Glomerular visceral epithelial cell (primary cell): ENCODE measurements around the gene NOC4L.
A peak's percentile ranks its signal among the peaks of the same experiment; 100 is the strongest.
"Not testable (repeated sequence)": the region's sequence is repeated elsewhere in the genome, so short reads cannot be mapped to it uniquely, and the experiment has no call there.

ENCODE experiments used
- DNase-seq: peaks from one replicate; pipeline ENCODE4 v3.0.0-alpha.2; 2016; ENCODE audit errors: extremely low spot score

NOC4L gene

DNA sequence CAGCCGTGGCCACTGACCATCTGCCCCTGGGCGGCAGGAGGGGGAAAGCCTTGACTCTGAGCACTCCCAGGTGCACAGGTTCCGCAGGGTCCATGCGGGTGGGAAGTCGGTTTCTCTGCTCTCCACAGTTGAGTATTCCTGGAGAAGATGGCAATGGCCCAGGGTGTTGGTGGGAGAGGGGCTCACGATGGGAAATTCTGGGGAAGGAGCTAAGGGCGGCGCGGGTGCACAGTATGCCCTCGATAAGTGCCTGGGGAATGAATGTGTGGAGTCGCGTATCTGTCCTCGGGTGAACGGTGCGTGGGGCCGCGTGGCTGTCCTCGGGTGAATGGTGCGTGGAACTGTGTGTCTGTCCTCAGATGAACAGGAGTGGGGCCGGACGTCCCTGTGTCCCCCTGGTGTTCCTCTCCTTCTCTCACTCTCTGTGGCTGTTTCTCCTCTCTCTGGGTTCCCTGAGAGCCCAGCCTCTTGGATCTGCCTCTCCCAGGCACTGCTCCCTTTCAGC lies 38.0 kb downstream of the NOC4L start:
- no peak for DNase-seq

DNA sequence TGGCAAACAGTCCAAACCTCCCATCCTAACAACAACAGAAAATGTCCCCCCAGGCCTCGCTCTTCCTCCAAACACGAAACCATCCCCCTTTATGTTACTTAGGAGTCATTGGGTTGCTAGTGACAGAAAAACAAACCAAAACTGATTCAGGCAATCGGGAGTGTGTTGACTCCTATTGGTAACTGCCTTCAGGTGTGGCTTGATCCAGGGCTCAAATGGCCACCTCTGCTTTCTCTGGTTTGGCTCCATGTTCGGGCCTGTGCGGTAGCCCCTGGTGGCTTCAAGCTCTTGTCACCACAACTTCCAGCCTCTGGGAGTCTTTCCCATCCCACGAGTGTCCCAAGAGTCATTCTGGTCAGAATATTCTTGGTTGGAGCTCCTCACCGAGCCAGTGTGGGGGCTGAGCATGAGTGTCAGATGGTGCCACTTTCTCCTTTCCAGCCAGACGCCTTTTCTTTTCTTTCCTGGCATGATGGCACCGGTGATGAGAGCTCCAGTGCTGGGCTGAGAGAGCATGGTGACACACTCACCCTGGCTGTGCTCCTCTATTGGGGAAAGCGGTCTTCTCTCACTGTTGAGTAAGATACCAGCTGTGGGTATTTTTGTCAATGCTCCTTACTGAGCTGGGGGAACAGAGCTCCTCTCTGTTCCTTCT lies 38.6 kb downstream of the NOC4L start:
- DNase-seq, result no peak

DNA sequence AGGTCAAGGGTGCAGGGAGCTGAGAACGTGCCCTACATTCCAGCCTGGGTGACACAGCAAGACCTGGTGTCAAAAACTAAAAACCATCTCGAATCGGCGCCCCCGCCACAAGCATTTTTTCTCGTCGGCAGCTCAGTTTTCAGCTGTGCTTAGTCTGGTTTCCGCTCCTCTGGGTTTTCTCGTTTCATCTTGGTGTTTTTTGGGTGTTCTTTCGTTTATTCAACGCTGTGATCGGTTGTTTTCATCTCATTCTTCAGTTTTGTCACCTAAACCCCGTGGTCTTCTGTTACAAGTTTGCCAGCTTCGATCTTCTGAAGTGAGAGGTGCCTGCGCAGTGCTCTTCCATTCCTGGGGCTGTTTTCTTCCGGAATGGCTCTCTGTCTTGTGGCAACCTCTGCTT lies 41.4 kb downstream of the NOC4L start:
- DNase-seq, result no peak

DNA sequence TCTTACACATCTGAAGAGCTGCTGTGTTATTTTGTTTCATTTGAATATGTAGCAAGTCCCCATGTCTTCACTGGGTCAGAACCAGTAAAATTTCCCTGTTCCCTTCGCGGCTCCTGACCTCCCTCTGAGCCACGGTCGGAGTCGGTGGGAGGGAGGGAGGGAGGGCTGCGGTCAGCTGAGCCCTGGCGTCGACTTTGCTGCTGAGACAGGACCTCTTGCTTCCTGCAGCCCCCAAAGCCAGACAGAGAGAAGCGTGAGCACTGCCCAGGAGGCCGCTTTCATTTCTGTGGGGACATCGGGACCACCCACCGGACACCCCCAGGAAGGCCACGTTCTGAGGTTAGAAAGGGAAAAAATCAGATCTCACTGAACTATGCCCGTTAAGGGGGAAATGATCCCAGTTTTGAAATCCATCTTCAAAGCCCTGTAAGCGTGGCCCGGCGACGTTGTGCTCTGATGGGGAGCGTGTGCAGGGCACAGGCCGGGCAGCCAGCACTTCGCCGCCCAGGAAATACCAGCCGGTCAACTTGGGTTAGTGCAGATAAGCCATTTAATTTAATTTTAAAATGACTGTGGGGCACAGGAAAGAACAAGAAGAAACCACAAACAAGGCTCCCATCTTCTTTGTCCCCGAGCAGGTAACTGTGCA lies 42.1 kb downstream of the NOC4L start:
- DNase-seq, result no peak

DNA sequence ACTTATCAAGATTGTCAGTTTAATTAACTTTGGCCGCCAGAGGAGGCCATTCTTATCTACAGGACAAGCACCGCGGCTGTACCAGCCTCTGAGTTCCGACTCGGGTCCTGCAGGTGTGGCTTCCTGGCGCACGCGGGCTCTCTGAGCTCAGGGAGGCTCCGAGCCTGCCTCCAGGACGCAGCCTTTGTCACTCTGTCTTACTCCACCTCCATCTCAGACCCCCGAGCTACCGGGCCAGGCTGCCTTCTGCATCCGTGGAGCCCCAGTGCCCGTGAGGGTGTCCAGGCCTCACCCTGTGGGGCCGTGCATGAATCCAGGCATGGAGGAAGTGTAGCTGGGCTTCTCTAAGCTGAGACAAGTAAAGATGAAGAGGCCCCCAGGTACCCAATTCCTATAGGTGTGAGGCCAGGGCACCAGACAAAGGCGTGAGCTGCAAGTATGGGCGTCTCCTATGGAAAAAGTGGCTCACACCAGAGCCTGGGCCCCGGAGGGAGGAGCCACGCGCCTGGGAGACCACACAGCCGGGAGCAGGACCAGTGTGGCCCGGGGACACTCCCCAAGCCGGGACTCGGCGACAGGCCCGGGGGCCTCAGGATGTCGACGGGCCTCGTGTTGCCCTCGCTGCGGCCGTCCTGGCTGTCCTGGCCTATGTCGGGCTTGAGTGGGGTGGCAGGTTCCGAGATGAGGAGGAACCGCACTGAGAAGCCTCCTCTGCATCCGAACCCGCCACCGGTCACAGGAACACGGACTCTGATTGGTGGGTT lies 42.8 kb downstream of the NOC4L start:
- no peak for DNase-seq

DNA sequence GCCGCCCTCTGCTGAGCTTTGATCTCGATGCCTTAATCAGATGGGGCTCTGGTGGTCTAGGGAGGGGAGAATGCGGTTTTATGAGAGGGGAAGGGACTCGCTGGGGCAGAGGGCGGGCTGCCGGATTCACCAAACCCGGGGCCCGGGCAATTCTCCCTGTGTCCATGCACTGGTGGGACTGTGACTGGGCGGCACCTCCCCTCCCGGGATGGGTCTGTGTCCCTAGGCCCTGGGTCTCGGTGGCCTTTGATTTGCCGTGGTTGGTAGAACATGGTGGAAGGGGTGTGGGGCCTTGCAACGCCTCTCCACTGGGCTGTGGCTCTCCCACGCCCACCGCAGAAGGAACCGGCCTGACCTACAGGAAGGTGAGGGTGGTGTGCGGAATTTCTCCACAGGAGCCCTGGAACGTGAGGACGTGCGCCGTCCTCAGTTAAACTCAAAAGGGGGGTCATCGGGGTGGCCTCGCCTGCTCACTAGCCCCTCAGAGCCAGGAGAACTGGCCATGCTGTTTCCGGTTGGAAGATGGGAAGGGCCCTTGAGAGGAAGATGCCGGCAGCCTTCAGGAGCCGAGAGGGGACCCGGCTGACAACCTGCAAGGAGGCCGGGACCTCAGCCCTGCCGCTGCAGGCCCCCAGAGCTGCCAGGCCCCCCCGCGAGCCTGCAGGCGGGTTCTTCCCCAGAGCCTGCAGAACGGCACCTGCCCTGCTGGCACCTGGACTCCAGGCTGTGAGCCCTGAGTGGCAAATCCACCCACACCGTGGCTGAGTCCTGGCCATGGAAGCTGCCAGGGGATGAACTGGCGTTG lies 43.6 kb downstream of the NOC4L start:
- no peak for DNase-seq

DNA sequence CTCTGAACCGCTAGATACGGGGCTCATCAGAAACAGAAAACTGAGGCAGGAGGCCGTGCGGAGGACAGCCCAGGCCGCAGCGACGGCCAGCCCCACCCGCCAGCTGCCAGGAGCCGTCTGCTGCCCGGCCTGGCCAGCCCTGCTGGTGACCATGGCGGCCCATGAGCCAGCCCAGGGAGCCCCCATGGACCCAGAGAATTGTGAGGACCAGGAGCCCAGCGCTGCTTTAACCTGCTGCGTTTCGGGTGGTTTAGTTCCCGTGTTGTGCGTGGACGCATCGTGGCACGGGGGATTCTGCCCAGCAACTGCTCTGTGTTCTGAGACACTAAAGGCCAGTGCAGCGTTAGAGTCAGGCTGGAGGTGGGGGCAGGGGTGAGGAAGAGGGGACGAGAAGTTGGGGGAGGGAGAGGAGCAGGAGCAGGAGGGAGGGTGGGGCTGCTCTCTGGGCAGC lies 44.2 kb downstream of the NOC4L start:
- DNase-seq, result no peak

DNA sequence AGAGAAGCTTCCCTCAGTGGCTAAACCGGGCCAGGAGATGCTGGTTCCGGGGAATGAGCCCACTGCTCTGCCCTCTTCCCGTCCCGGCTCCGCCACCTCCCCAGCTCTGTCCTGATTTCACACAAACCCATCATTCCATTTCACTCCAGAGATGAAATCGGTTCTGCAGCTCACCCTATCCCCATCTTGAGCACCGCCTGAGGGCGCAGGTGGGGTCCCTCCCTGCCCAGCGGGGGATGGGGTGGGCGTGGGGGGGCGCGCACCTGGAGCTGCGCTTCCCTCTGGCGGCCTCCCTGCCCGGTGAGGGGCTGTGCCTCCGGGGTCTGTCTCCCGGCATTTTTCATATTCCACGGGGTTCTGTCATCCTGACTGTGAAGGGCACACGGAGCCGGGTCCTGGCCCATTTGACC lies 44.7 kb downstream of the NOC4L start:
- no peak for DNase-seq

DNA sequence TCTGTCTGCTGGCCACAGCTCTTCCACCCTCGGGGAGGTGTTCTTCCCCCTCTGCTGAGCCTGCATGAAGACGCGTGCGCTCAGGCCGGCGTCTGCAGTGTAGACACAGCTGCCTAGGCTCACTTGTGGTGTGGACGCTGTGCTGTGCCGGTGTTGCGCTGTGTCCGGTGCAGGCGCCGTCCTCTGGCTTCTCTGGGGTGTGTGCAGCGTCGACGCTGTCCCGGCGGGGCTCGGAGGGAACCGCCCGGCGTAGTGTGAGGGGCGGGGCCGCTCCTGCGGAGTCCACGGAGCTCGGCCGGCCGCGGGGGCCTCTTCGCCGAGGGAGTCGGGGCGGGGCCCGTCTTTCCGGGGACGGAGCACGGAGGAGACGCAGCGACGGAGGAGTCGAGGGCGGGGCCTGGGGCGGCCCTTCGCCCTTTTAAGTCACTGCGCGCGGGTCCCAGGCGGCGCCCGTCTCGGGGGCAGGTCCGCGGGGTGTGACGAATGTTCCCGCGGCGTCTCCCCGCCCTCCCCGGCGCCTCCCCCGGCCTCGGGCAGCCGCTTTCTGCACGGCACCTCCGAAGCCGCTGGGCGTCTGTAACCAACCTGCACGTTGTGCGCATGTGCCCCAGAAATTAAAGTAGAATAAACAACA lies 45.2 kb downstream of the NOC4L start:
- peak; percentile 90 for DNase-seq

DNA sequence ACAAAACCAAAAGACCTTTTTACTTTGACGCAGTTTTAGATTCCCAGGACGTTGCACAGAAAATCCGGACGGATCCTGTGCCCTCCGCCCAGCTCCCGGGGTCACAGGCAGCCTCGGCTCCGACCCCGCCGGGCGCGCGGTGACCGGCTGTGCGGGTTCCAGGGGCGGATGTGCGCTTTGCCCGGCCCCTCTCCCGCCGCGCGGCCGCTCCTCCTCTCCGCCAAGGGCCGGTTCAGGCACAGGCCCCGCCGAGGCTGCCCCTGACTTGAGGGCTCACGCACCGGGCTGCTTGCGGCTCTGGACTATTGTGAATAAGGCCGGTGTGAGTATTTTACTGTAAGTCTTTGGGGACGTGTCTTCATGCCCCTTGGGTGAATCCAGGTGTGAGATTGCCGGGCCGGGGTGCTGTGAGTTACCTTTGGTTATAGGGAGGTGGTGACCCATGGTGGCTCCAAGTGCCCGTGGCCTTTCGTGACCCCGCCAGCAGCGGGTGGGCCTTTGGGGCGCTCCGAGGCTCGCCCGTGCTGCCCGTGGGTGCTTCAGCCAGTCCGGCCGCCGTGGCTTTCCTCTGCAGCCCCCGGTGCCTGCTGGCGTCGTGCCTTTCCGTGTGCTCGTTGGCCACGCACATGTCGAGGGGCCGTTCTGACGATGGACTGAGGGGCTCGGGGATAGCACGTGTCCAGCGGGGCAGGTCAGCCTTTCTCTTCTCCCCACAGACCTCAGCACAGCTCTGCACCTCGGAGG lies 45.9 kb downstream of the NOC4L start:
- no peak for DNase-seq

DNA sequence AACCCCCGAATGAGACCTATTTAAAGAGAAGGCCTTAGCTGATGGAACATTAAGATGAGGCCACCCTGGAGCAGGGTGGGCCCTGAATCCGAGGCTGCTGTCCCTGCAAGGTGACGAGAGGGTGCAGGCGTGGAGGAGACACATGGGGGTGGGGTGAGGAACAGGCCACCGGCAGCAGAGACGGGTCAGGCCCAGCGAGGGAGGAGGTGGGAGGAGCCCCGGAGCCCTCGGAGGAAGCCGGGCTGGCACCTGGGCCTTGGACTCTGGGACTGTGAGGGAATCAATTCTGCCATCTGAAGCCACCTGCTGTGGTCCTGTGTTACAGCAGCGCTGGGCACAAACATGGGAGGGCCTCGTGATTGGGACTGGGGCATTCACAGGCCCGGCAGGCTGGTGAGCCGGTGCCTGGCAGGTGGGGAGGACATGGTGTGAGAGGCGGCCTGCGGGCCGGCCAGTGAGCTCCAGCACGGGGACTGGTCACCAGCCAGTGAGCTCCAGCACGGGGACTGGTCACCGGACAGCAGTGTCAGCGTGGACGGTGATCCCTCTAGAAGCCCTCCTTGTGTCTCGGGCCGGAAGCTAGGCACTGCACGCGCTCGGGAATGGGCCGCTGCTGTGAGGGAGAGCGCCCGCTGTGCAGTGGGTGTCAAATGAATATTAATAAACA lies 46.7 kb downstream of the NOC4L start:
- no peak for DNase-seq

DNA sequence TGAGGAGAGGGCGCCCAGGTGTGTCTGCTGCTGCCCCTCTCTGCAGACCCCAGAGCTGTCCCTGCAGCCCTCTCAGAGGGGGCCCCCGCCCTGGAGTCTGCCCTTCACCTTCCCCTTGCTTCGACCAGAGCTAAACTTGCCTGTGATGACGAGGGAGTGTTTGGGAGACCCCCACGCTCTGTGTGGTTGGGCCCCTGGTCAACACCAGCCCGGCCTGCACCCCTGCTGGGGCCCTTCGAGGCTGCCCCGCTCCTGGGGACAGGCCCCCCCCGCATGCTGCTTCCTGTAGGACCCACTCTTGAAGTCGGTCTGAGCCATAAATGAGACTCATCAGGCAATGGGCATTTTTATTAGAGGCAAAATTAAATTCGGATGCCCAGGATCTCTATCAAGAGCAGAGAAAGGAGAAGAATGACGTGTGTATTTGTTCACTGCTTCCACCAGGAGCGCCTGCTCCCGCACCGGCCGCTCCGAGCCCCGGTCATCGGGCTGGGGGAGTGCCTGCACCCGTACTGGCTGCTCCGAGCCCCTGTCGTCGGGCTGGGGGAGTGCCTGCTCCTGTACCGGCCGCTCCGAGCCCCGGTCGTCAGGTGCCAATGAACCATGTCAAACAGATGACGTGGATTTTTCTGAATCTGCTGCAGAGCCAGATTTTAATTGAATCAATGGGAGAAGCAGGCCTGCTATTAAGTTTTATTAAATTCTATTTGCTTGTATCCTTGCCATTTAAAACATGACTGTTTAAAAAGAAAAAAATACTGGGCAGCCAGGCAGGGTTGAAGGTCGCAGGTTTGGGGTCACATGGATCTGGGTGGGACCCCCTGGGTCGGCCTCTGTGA lies 47.7 kb downstream of the NOC4L start:
- no peak for DNase-seq

DNA sequence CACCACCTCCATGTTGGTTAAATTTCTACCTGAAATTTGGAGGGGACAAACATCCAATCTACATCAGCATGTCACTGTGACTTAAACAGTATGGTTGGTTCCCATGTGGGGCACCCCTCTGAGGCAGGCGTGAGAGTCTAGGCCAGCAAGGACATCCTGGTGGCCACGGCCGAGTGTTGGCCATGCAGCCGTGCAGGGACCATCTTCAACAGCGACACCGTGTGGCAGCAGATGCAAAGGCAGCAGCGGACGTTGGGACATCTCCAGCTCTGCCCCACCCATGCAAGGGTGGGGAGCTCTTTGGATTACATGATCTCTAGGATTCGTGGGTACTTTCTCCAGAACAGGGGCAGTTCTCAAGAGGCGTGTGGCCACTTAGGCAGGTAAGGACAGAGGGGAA lies 49.8 kb downstream of the NOC4L start:
- no peak for DNase-seq

DNA sequence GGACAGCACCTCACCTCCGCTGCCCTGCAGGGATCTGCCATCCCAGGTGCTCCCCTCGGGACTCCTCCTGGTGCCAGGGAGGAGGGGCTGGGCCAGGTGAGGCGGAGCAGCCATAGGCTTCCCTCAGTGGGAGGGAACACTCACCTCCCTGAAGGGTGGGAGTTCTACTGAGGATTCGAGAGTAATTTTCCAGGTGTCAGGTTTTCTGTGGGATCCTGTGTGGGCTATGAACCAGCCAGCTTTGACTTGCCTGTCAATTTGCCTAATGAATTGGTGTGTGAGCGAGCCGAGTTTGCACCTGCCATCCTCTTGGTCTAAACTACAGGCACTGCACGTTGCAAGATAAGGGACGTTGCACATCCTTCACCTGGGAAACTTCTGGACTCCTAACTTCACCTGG lies 50.3 kb downstream of the NOC4L start:
- DNase-seq, result no peak

DNA sequence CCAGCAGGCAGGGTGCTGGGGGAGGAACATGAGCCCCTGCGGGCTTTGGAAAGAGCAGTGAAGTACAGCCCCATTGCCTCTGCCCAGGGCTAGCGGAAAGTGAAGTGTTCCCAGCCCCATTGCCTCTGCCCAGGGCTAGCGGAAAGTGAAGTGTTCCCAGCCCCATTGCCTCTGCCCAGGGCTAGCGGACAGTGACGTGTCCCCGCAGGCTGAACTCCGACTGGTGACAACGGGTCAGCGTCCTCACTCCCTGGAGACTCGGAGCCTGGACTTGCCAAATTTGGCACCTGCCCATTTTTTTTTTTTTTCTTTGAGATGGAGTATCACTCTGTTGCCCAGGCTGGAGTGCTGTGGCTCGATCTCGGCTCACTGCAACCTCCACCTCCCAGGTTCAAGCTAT lies 51.0 kb downstream of the NOC4L start:
- DNase-seq, result not testable (repeated sequence)

DNA sequence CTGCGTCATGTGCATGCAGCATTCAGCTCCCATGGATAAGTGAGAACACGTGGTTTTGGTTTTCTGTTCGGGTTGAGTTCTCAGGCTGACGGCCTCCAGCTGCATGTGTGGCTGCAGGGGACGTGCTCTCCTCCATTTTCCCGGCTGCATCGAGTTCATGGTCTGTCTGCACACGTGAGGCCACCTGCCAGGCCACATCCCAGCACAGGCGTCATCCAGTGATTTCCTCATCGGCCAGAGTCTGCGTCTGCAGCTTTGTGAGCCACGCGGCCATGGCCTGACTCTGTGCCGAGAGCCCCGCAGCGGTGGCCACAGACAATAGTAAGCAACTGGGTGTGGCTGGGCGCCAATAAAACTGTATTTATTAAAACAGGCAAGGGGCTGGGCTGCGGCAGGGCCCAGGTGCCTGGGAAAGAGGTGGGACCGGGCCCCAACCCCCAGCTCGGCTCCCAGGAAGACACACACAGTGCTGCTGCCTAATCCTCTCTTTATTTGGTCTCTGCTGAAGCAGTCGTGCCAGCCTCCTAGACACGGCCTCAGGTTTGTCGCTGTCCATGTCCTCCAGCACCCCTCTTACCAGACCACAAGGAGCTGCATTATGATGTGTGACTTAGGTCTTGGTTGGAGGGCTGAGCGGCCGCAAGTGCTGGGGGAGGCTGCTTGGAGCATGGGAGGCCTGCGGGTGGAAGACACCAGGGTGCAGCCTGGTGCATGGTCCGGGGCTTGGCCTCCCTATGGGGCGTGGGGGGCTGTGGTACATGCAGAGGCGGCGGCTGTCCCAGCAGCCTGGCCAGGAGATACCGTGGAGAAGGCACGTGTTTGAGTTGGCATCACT lies 52.0 kb downstream of the NOC4L start:
- DNase-seq, result no peak

DNA sequence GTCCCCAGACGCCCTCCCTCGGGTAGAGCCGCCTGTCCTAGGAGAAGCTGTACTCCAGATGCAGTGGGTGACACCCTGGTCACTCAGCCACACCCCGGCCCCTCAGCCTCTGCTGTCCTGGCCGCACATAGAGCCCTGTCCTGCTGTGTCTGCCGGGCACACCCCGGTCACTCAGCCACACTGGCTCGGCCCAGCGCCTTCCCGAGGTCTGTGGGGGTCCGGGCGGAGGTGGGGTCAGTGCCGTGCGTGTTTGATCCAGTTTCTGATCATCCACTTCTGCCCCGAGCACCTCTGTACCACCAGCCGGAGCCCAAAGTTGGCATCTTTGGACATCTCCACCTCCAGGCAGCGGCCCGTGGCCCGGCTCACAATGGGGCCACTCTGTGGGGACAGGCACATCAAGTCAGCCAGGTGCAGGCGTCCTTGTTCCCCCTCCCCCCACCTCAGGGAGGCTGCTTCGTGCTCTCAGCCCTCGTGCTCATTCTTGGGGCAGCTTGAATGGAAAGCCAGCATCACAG lies 52.7 kb downstream of the NOC4L start:
- no peak for DNase-seq
